ENCODE results near the gene SMLR1.

DNA sequence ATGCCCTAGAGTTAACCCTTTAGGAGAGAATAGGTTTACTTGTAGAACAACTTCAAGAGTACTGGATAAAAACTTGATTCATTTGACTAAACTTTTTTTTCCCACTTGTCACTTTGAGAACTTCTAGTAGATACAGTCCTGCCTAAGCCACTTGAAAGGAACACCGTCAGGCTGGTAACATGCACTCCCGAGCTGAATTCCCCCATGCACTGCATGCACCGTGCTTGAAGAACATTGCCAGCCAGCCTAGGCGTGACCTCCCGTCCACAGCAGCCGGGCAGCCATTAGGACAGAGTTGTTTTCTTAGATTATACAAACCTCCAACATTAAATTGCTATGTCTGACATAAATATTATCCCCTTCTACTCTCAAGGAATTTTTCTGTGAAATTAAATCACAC, 52.6 kb downstream of the SMLR1 start:
- TF ChIP-seq EZH2 (IDR thresholded peaks at IDR 0.05), result no peak
- TF ChIP-seq FOXP2 (optimal IDR thresholded peaks at IDR 0.05; ENCODE audit: control extremely low read depth, extremely low read length, insufficient read depth), result no peak

Data from SK-N-MC (cell line).